Measurements from ENCODE around the gene RABL2B.

The RABL2B gene

GRCh38 chr22:50720301-50721256, 62.9 kb downstream of the RABL2B start:
- H3K4me1 ChIP-seq (ENCODE audit: control insufficient read depth, insufficient read depth, low read length) = no peaks in the 10 kb centered on the region
- no peak overlapping the region for H3K4me3 ChIP-seq (ENCODE audit: low read length)
- peaks cover 4% of the 10 kb centered on the region for H3K27me3 ChIP-seq (replicated peaks; ENCODE audit: control insufficient read depth, insufficient read depth, low read length)
- H3K36me3 ChIP-seq (ENCODE audit: control insufficient read depth, insufficient read depth, low read length, severe bottlenecking) = no peaks in the 10 kb centered on the region
- H3K9me3 ChIP-seq (ENCODE audit: control insufficient read depth, low read length) = no peaks in the 10 kb centered on the region
- no peak overlapping the region for H3K9ac ChIP-seq (ENCODE audit: low read length)
- DNase-seq (ENCODE audit: low read depth) = peak; percentile 43

GRCh38 chr22:50719814-50720300, 63.6 kb downstream of the RABL2B start:
- Histone ChIP-seq H3K9ac (ENCODE audit: low read length) (no peak overlapping the region), H3K9me3 (ENCODE audit: control insufficient read depth, low read length) (no peaks in the 10 kb centered on the region), H3K4me3 (ENCODE audit: low read length) (no peak overlapping the region), H3K4me1 (ENCODE audit: control insufficient read depth, insufficient read depth, low read length) (no peaks in the 10 kb centered on the region), H3K27me3 (replicated peaks; ENCODE audit: control insufficient read depth, insufficient read depth, low read length) (peaks cover 4% of the 10 kb centered on the region), H3K36me3 (ENCODE audit: control insufficient read depth, insufficient read depth, low read length, severe bottlenecking) (no peaks in the 10 kb centered on the region)
- no peak for DNase-seq (ENCODE audit: low read depth)

GRCh38 chr22:50718352-50718709, 65.1 kb downstream of the RABL2B start:
- no peak overlapping the region for H3K4me3 ChIP-seq (ENCODE audit: low read length)
- H3K9me3 ChIP-seq (ENCODE audit: control insufficient read depth, low read length) = no peaks in the 10 kb centered on the region
- peaks cover 7% of the 10 kb centered on the region for H3K27me3 ChIP-seq (replicated peaks; ENCODE audit: control insufficient read depth, insufficient read depth, low read length)
- H3K9ac ChIP-seq (ENCODE audit: low read length) = no peak overlapping the region
- H3K36me3 ChIP-seq (ENCODE audit: control insufficient read depth, insufficient read depth, low read length, severe bottlenecking) = no peaks in the 10 kb centered on the region
- H3K4me1 ChIP-seq (ENCODE audit: control insufficient read depth, insufficient read depth, low read length) = no peaks in the 10 kb centered on the region
- no peak for DNase-seq (ENCODE audit: low read depth)

GRCh38 chr22:50717709-50718351, 65.6 kb downstream of the RABL2B start:
- H3K4me3 ChIP-seq (ENCODE audit: low read length) = no peak overlapping the region
- H3K9ac ChIP-seq (ENCODE audit: low read length) = no peak overlapping the region
- H3K9me3 ChIP-seq (ENCODE audit: control insufficient read depth, low read length) = no peaks in the 10 kb centered on the region
- no peaks in the 10 kb centered on the region for H3K36me3 ChIP-seq (ENCODE audit: control insufficient read depth, insufficient read depth, low read length, severe bottlenecking)
- DNase-seq (ENCODE audit: low read depth) = no peak
- no peaks in the 10 kb centered on the region for H3K4me1 ChIP-seq (ENCODE audit: control insufficient read depth, insufficient read depth, low read length)
- peaks cover 7% of the 10 kb centered on the region for H3K27me3 ChIP-seq (replicated peaks; ENCODE audit: control insufficient read depth, insufficient read depth, low read length)
